GM21723 (cell line): Measurements from ENCODE around the gene QSER1.
"Not testable (repeated sequence)": the region's sequence is repeated elsewhere in the genome, so short reads cannot be mapped to it uniquely, and the experiment has no call there.

ENCODE experiments used
- ATAC-seq: cut with Tn5 transposase; IDR thresholded peaks from one replicate; pipeline ENCODE4 v1.9.1; 2021; ENCODE audit warnings: mild to moderate bottlenecking, moderate library complexity; ENCODE audit not compliant: unreplicated experiment

Gene QSER1

DNA sequence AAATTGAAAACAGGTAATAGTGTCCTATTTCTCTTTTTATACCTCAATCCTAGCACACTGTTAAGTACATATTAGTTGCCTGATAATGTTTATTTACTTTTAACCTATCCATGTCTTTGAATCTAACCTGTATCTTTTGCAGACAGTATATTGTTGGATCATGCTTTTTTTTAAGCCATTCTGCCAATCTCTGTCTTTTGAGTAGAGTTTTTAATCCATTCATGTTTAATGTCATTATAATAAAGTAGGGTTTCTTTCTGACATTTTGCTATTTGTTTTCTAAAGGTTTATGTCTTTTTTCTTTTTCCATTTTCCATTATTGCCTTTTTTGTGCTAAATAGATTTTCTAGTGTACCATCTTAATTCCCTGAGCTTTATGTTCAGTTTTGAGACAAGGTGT, 99.3 kb downstream of the QSER1 start:
- no peak for ATAC-seq

DNA sequence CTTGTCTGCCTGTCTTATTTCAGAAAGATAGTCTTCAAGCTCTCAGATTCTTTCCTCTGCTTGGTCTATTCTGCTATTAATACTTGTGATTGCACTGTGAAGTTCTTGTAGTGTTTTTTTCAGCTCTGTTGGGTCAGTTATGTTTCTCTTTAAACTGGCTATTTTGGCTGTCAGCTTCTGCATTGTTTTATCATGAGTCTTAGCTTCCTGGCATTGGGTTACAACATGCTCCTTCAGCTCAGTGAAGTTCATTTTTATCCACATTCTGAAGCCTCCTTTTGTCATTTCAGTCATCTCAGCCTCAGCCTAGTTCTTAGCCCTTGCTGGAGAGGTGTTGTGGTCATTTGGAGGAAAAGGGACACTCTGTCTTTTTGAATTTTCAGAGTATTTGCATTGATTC, 107.6 kb downstream of the QSER1 start:
- no peak for ATAC-seq

GRCh38 chr11:33001281-33001680, 108.7 kb downstream of the QSER1 start:
- no peak for ATAC-seq

- no peak for ATAC-seq
These were observed 109.3 kb downstream of the QSER1 start for GRCh38 chr11:33001751-33002542.

GRCh38 chr11:33005175-33005574, 112.6 kb downstream of the QSER1 start:
- ATAC-seq, result no peak

GRCh38 chr11:33006010-33006409, 113.4 kb downstream of the QSER1 start:
- no peak for ATAC-seq

DNA sequence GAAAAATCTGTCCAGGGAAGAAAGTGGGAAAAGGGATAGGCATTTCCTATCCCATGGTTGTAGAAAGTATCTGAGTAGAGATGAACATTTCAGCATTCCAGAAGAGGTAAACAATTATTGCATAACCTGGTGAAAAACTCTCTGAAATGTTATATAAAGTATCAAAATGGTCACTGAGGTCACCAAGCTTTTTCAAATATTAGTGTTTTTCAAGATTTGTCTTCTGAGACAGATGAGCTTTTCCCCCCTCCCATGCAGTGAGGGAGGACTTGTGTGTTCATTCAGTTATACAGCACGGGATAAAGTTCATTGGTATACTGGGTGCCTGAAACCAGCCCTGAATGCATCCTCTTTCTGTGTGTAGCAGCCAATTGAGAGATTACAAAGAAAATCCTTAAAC, 121.1 kb downstream of the QSER1 start:
- ATAC-seq, result no peak

GRCh38 chr11:33015621-33016551, 123.3 kb downstream of the QSER1 start, which contains the start of gene DEPDC7:
DEPDC7 (plus strand) TSS chr11:33015878; CDS start chr11:33015956, 78 bp downstream.
- ATAC-seq, result peak; percentile 62

DNA sequence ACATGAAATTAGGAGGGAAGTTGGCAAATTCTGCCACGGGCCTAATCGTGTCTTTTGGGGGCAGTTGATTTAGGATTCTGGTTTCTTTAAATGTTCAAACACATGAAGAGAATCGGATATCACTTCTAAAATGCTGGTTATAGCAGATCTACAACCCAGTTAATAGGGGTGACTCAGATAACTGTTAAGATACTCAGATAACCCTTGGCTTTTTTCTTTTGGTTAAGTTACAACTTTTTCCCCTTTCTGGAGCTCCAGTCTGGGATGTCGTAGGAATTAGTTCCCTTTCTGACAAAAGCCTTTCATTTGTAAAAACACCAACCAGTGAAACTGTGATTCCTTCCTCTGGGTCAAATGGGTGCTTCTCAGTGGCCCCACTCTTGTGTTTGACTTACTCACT, 124.0 kb downstream of the QSER1 start:
- no peak for ATAC-seq

GRCh38 chr11:33017478-33017877, 124.9 kb downstream of the QSER1 start:
- no peak for ATAC-seq

- no peak for ATAC-seq
These were observed 125.4 kb downstream of the QSER1 start for GRCh38 chr11:33017965-33018364.

- no peak for ATAC-seq
These were observed 126.2 kb downstream of the QSER1 start for GRCh38 chr11:33018840-33019239.

DNA sequence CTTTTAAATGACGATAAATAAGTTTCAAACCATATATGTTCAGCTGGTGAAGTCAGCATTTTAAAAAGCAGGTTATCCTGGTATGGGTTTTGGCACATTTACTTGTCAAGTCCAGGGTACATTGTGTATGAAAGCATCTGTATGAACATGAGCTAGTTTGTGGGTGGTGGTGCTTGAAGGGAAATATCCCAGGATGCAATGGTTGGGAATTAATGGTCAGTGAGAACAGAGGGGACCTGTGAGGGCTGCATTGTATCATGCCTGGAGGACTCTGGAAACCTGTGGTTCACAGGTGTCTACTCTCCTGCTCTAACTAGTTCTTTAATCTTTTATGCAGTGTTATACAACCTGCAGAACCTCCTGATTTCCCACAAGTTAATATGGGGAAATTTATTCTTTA, 128.9 kb downstream of the QSER1 start:
- no peak for ATAC-seq

- ATAC-seq, result no peak
These were observed 129.3 kb downstream of the QSER1 start for GRCh38 chr11:33021937-33022336.

GRCh38 chr11:33025339-33025722, 132.7 kb downstream of the QSER1 start:
- no peak for ATAC-seq

DNA sequence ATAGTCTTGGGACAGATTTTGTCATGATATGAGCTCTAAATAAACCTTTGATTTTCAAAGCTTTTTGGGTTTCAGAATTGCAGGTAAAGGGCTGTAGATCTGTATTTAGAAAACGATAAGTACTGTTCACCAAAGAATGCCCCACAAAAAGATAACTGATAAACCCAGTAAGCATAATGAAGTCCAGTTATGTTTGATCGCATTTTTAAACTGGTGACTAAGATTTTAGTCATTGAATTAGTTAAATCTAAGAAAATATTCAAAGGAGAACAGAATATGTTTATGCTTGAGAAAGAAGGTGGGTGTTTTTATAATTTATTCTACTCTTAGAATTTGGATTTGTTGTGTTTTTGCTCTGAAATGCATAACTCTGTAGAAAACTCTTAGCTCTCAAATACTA, 134.6 kb downstream of the QSER1 start:
- ATAC-seq, result no peak

GRCh38 chr11:33027846-33028536, 135.4 kb downstream of the QSER1 start:
- ATAC-seq, result no peak

- ATAC-seq, result no peak
These were observed 135.9 kb downstream of the QSER1 start for GRCh38 chr11:33028537-33028914.

- not testable (repeated sequence) for ATAC-seq
These were observed 136.6 kb downstream of the QSER1 start for GRCh38 chr11:33029218-33029617.
